Activated gamma-delta T cell (primary cell): Measurements from ENCODE around the gene TTYH1.
"Not testable (repeated sequence)": the region's sequence is repeated elsewhere in the genome, so short reads cannot be mapped to it uniquely, and the experiment has no call there.

Experiments
- DNase-seq: peaks from one replicate; lab custom pipeline; 2025; lab: John Stamatoyannopoulos, UW
- total RNA-seq, 2 donors: gene quantifications; one replicate each; lab custom pipeline; 2026; lab: John Stamatoyannopoulos, UW

Gene TTYH1
- total RNA-seq: 0.09 to 0.10 reads per million in 2 donors

- DNase-seq: no peak
Measured at GRCh38 chr19:54415208-54415900, at the start of gene TTYH1. TTYH1 (plus strand) TSS chr19:54415464; CDS start chr19:54415553, 89 bp downstream.

GRCh38 chr19:54365798-54366197 is 49.5 kb upstream of the TTYH1 start:
- DNase-seq: not testable (repeated sequence)

GRCh38 chr19:54366811-54367210 is 48.5 kb upstream of the TTYH1 start:
- no peak for DNase-seq

GRCh38 chr19:54369082-54369687 is 46.1 kb upstream of the TTYH1 start:
- DNase-seq: no peak

GRCh38 chr19:54369688-54370433 is 45.4 kb upstream of the TTYH1 start:
- DNase-seq: not testable (repeated sequence)

- DNase-seq: not testable (repeated sequence)
Measured at GRCh38 chr19:54370434-54370796, 44.8 kb upstream of the TTYH1 start.

- DNase-seq: not testable (repeated sequence)
Measured at GRCh38 chr19:54371453-54371852, 43.8 kb upstream of the TTYH1 start.

GRCh38 chr19:54373781-54374631 is 41.3 kb upstream of the TTYH1 start:
- no peak for DNase-seq

- DNase-seq: not testable (repeated sequence)
Measured at GRCh38 chr19:54375181-54375938, 39.9 kb upstream of the TTYH1 start.

- DNase-seq: no peak
Measured at GRCh38 chr19:54376610-54377285, 38.5 kb upstream of the TTYH1 start.

GRCh38 chr19:54379187-54379678 is 36.0 kb upstream of the TTYH1 start:
- no peak for DNase-seq

GRCh38 chr19:54380897-54381296 is 34.4 kb upstream of the TTYH1 start:
- DNase-seq: no peak

GRCh38 chr19:54382041-54382440 is 33.2 kb upstream of the TTYH1 start:
- DNase-seq: not testable (repeated sequence)

GRCh38 chr19:54383330-54383729 is 31.9 kb upstream of the TTYH1 start:
- no peak for DNase-seq

GRCh38 chr19:54387991-54388801 is 27.1 kb upstream of the TTYH1 start:
- no peak for DNase-seq

- DNase-seq: no peak
Measured at GRCh38 chr19:54388802-54389139, 26.5 kb upstream of the TTYH1 start.

GRCh38 chr19:54389553-54389952 is 25.7 kb upstream of the TTYH1 start:
- no peak for DNase-seq

- DNase-seq: no peak
Measured at GRCh38 chr19:54390942-54391577, 24.2 kb upstream of the TTYH1 start.

- DNase-seq: no peak
Measured at GRCh38 chr19:54391589-54392061, 23.6 kb upstream of the TTYH1 start.
